AML-193 (cell line): ENCODE results near the gene CDKN2B.

Experiments used
- DNase-seq, 2 experiments: peaks; one replicate each; lab custom pipeline; 2025; lab: John Stamatoyannopoulos, UW

Gene CDKN2B

GRCh38 chr9:22033012-22033630, 24.0 kb upstream of the CDKN2B start:
- no peak for DNase-seq

GRCh38 chr9:22031655-22032411, 22.7 kb upstream of the CDKN2B start:
- no peak for DNase-seq

DNA sequence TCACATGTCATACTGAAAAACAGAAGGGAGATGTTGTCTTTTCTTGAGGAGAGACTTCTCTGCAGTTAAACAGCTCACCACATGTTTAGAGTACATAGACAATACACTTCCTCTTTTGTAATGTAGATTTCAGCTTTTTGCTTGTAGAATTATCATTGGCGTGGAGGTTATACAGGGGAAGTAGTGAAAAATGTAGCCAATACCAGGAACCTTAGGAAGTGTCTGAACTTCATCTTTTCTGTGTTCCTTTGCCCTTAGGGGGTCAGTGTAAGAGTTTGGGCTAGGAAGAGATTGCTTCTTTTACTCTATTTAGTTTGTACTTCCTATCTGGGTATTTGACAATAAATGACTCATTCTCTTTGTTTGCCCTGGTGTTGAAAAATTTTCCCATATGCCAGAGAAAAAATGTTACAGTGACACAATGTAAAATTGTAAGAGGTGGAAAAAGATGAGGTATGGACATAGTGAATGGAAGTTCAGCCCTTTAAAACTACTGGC, 21.0 kb upstream of the CDKN2B start:
- DNase-seq: peak; percentile 99 to 100

- no peak for DNase-seq
These were observed 20.1 kb upstream of the CDKN2B start for GRCh38 chr9:22029231-22029630.

DNA sequence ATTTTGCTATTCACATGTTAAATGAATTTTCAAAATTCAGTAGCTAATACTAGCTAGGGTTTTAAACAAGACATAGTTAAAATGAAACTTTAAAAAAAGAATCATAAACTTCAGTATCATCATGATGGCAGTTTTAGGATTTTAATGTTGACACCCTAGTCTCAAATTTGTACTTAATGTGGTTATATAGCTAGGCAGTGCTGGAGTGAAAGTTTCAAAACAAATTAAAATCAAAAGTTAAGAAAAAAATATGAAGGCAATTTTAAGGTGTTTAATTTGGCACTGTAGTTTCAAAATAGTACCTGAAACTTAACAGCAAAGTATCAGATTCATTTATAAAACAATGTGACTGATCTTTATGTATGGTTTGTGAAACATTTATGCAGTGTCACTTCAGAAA, 19.3 kb upstream of the CDKN2B start:
- DNase-seq: no peak

DNA sequence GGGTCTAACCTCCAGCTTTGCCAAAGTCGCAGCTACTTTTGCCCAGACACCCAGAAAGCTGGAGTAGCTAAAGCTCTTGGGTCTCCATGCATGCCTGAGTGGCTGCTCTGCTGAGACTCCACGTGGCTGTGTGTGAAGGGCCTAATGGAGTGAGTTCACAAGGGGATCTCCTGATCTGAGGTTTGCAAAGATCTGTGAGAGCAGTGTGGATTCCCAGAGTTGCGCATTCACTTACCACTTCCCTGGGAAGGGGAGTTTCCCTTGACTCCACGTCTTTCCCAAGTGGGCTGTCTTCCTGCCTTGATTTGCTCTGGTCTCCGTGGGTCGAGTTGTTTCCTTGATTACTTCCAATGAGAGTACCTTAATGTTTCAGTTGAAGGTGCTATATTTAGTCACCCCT, 17.6 kb upstream of the CDKN2B start:
- no peak for DNase-seq

- DNase-seq: no peak
These were observed 13.3 kb upstream of the CDKN2B start for GRCh38 chr9:22022396-22022795.

- no peak for DNase-seq
These were observed 1.9 kb upstream of the CDKN2B start for GRCh38 chr9:22010866-22011625.

DNA sequence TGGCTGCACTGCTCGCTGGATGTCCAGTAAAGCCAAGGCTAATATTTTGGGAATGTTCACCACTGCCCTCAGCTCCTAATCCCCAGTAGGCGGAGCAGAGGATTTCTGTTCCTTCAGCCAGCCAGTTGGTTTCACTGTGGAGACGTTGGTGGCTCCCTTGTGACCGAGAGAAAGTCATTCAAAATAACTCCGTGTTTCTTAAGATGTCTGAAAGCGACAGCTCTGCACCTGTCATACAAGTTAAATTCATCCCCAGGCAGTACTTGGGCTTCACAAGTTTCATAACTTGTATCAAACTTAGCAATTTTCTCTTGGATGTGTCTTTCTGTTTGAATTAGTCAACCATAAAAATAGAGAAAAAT, 382 bp upstream of the CDKN2B start:
- no peak for DNase-seq

- DNase-seq: no peak
These were observed 755 bp downstream of the CDKN2B start for GRCh38 chr9:22008384-22008716.

DNA sequence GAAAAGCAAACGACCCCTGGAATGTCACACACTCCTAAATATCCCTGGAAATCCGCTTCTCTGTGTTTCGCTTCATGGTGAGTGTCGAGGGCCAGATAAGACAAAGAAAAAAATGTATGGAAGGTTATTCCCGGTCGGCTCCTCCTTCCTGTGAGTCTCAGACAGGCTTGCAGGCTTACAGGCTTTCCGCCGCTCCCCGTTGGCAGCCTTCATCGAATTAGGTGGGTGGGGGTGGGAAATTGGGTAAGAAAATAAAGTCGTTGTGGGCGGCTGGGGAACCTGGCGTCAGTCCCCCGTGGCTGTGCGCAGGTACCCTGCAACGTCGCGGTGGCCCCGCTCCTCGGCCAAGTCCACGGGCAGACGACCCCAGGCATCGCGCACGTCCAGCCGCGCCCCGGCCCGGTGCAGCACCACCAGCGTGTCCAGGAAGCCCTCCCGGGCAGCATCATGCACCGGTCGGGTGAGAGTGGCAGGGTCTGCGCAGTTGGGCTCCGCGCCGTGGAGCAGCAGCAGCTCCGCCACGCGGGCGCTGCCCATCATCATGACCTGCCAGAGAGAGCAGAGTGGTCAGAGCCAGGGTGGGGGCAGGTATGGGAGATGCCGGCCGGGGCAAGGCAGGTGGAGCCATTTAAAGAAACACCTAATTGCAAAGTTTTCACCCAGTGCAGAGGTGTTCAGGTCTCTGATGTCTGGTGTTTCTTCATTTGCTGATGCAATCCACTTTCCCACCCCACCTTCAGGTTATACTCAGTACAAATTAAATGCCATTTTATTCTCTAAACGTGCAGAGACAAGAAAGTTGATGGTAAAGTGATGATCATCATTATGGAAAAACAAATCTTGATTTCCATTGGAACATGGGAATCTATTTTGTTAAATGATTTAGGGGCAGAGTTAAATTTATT, 3.2 kb downstream of the CDKN2B start:
- DNase-seq: no peak

DNA sequence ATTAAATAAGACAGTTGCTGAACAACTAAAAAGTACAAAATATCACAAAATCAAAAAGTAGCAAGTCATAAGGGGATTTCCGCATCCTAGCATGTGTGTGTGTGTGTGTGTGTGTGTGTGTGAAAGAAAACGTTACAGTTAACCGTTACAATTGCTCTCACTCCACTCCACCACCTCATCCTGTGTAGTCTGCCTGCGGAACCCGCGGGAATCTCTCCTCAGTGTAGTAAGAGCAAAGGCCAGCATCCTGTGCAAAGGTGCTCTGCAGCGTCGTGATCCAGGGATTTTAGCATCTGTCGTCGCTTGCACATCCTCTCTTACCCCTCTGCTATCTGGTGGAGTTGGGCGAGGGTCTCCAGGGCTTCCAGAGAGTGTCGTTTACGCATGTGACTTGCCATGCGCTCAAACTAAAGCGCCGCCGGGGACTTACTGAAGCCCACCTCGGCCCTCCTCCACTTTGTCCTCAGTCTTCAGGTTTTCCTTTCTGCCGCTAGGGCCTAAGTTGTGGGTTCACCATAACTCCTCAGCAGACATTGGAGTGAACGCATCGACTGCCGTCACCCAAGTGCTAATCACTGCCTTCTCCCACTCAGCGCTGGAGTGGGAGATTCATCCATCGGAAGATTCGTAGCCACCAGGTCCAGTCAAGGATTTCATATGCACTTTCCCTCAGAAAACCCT, 3.9 kb downstream of the CDKN2B start:
- DNase-seq: no peak

DNA sequence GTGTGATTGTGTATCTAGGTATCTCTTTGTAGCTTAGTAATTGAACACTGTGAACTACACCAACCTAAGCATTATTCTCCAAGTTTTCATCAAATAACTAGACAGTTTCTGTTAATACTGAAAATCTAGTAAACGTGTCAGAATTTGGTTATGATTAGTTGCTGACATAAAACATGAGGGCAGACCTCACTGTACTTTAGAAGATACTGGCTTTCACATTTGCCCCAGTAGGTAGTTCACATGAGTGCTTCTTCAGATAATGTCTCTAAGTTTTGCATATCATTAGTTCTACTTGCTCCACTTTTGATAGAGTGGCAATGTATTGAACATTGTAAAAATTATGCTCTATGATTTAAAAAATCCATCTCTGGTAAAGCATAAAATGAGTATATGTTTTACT, 7.1 kb downstream of the CDKN2B start:
- DNase-seq: no peak

- no peak for DNase-seq
These were observed 11.1 kb downstream of the CDKN2B start for GRCh38 chr9:21998026-21998425.

DNA sequence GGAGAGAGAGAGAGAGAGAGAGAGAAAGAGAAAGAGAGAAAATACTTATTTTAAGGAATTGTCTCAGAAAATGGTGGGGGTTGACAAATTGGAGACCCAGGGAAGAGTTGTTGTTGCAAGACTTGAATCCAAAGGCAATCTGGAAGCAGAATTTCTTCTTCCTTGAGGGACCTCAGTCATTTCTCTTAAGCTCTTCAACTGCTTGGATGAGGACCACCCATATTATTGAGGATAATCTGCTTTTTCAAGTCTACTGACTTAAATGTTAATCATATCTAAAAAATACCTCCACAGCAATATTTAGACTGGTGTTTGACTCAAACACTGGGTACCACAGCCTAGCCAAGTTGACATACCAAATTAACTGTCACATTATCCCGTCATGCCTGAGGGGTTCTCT, 11.6 kb downstream of the CDKN2B start:
- DNase-seq: no peak

GRCh38 chr9:21996858-21997257, 12.2 kb downstream of the CDKN2B start:
- no peak for DNase-seq

DNA sequence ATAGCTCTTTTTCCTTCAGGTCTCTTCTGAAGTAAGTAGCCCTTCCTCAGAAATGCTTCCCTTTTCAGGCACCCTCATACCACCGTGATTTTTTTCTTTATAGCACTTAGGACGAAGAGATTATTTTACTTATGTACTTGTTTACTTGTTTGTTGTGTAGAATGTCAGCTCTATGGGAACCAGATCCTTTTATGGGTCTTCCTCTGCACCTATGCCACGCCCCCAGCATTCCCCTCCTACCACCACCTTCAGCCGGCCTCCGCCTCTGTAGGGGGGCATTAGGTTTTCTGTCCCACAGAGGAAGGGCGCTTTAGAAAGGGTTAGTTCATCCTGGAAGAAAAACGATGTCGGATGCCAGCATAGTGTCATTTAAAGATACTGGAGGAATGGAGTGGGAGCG, 12.7 kb downstream of the CDKN2B start:
- DNase-seq: no peak

- DNase-seq: no peak
These were observed 13.3 kb downstream of the CDKN2B start for GRCh38 chr9:21995666-21996398.

- peak; percentile 85 for DNase-seq
These were observed 14.0 kb downstream of the CDKN2B start for GRCh38 chr9:21995006-21995665.

DNA sequence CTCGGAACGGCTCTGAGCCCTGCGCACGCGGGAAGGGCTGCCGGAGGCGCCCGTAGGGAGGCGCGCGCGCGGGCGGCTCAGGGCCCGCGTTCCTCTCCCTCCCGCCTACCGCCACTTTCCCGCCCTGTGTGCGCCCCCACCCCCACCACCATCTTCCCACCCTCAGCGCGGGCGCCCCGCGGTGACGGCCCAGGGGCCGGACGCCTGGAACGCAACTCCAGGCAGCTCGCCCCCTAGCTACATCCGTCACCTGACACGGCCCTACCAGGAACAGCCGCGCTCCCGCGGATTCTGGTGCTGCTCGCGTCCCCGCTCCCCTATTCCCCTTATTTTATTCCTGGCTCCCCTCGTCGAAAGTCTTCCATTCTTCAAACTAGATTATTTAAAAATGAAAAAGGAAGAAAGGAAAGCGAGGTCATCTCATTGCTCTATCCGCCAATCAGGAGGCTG, 14.5 kb downstream of the CDKN2B start, which contains the start of gene CDKN2B-AS1:
CDKN2B-AS1 (plus strand) TSS at position 236 of the 450 bp plus-strand sequence.
- peak; percentile 72 to 76 for DNase-seq
